Lower leg skin (tissue), 4 donors: ENCODE data around the gene KCNE4. TPM values are rescaled to one million over a fixed set of nuclear protein-coding genes. Genes with fewer than 3 reads are reported as not detected.

Source experiments
- DNase-seq, 2 donors: peaks; one replicate each; pipeline ENCODE4 v3.0.0-alpha.2; 2019; ENCODE audit warnings: low spot score in 2 of 2
- H3K4me3 ChIP-seq: fragments of 200-600 bp; sonication (generic); 2 replicates; pipeline ENCODE4 v1.5.1; 2017; ENCODE audit warnings: mild to moderate bottlenecking, low read depth; ENCODE audit not compliant: poor library complexity, severe bottlenecking
- POLR2A ChIP-seq, 2 donors: fragments of 450-650 bp; IDR thresholded peaks; one replicate each; pipeline ENCODE4 v1.6.1; 2016 to 2017; ENCODE audit warnings: antibody characterized with exemption in 2 of 2, mild to moderate bottlenecking in 1 of 2, moderate library complexity in 1 of 2
- WGBS, 2 donors: methylation state at CpG; one replicate each; pipeline ENCODE4 v1.1.5; 2018; 5-methylcytosine and 5-hydroxymethylcytosine counted together
- intact Hi-C: fragments of 100-400 bp; cut with DNase I; formaldehyde crosslinking; loops from one replicate; pipeline ENCODE4 v1.15.0; 2023; ENCODE audit warnings: low total_unique reads
- total RNA-seq, 4 donors: library from RNA; depleted of rRNA; stranded (reverse); fragments of >200 nt; gene quantifications; one replicate each; pipeline ENCODE4 v1.1.0, GENCODE V29; 2016
- TF ChIP-seq, protein P1 (sequence below), 3 donors: fragments of 450-650 bp; IDR thresholded peaks; one replicate each; pipeline ENCODE4 v1.5.1; 2016; ENCODE audit warnings: antibody characterized with exemption in 3 of 3, mild to moderate bottlenecking in 3 of 3, moderate library complexity in 2 of 3

KCNE4 gene, protein sequence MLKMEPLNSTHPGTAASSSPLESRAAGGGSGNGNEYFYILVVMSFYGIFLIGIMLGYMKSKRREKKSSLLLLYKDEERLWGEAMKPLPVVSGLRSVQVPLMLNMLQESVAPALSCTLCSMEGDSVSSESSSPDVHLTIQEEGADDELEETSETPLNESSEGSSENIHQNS
- total RNA-seq, result 1 to 10 TPM in 3 of 4 donors, under 1 TPM in 1; 0.95 to 4.1 (median 1.7) TPM

DNA sequence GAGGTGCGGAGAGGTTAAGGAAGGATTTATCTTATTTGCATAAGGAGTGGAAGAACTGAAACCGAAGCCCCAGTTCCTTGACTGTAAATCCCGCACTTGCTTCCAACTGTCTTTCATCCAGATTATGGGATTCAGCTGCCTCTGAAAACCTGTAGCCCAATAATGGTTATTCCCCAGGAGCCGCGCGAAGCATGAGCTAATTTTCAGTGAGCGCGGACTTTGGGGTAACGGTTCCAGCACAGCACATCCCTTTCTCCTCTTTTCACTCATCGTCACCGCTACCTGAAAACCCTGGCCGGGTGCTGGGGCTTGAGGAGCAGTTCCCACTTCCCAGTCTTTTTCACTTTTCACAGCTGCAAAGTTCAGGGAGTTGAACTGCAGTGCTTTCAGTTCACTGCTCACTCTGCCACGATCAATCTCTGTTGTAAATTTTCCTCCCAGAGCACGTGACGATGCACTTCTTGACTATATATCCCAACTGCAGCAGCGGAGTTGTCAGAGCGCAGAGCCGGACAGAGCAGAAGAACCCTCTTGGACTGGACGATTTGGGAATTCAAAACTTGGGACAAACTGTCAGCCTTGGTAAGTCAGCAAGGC is at the start of gene KCNE4:
TSS of gene KCNE4 (plus strand) at position 498 of the 597 bp plus-strand sequence. CDS start 641 bp downstream, outside the sequence.
- no peak within 1 kb of the TSS for H3K4me3 ChIP-seq

DNA sequence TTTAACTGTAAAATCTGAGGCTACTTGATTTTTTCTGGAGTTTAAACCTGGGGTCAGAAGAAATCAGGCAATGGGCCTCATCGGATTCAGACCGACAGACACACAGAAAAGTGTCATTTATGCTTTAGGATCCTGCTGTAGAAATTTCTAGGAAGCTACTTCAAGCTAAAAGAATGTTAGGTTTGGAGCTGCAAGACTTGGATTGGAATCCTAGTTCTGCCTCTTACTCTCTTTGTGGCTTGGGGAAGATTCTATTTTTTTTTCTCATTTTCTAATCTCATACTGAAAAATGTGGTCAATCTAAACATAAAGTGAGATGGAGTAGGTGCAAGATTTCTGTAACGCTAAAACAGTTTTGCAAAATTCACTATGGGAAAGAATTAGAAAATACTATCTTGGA is 48.8 kb upstream of the KCNE4 start:
- no peak for TF ChIP-seq POLR2A (IDR thresholded peaks at IDR 0.05)
- TF ChIP-seq, protein P1, sequence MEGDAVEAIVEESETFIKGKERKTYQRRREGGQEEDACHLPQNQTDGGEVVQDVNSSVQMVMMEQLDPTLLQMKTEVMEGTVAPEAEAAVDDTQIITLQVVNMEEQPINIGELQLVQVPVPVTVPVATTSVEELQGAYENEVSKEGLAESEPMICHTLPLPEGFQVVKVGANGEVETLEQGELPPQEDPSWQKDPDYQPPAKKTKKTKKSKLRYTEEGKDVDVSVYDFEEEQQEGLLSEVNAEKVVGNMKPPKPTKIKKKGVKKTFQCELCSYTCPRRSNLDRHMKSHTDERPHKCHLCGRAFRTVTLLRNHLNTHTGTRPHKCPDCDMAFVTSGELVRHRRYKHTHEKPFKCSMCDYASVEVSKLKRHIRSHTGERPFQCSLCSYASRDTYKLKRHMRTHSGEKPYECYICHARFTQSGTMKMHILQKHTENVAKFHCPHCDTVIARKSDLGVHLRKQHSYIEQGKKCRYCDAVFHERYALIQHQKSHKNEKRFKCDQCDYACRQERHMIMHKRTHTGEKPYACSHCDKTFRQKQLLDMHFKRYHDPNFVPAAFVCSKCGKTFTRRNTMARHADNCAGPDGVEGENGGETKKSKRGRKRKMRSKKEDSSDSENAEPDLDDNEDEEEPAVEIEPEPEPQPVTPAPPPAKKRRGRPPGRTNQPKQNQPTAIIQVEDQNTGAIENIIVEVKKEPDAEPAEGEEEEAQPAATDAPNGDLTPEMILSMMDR (IDR thresholded peaks at IDR 0.05), result no peak
- 90 to 92% methylated on average over 3 of the region's 3 CpGs for WGBS, 2 donors
- intact Hi-C loops, result no loop called here
- no peak for DNase-seq
- no peak overlapping the region for H3K4me3 ChIP-seq

More for the DNA sequence above, at the start of gene KCNE4:
- 17 to 20% methylated on average over 19 of the region's 19 CpGs for WGBS, 2 donors
- intact Hi-C loops, result no loop called here
- no peak for DNase-seq
- TF ChIP-seq, protein P1 (IDR thresholded peaks at IDR 0.05), result no peak

DNA sequence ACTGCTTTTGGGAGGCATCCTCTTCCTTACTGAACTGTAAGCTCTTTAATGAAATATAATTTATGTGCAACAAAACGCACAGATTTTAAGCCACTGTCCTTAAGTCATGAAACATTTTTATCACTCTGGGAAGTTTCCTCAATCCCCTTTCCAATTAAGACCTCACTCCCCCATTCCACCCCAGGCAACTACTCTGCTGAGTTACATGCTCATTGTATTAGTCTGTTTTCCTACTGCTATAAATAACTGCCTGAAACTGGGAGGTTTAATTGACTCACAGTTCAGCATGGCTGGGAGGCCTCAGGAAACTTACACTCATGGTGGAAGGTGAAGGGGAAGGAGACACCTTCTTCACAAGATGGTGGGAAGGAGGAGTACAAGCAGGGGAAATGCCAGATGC is 46.5 kb upstream of the KCNE4 start:
- intact Hi-C loops, result no loop called here

DNA sequence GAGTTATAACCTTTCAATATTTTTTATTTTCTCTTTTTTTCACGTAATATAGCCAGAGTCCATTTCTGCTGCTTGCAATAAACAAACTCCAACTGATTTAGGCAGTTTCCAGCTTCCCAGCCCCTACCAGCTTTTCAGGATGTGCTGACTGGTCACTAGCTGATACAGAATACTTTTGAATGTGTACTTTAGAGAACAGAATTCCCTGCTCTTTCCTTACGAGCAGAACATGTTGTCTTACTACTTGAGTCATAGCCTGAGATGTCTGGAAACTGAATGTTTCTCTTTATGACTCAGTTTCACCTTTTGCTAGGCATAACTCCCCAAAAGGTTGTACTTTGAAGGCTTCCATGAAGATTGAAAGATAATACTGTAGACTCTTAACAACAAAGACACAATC is 44.5 kb upstream of the KCNE4 start:
- no peak for DNase-seq
- WGBS, 2 donors, result 73 to 79% methylated on average over 2 of the region's 2 CpGs
- no peak overlapping the region for H3K4me3 ChIP-seq
- TF ChIP-seq, protein P1 (IDR thresholded peaks at IDR 0.05), result no peak
- TF ChIP-seq POLR2A (IDR thresholded peaks at IDR 0.05), result no peak
- intact Hi-C loops, result no loop called here

More for the DNA sequence above, 46.5 kb upstream of the KCNE4 start:
- TF ChIP-seq, protein P1 (IDR thresholded peaks at IDR 0.05), result no peak
- no peak for TF ChIP-seq POLR2A (IDR thresholded peaks at IDR 0.05)
- WGBS, 2 donors, result 63 to 68% methylated on average over 1 of the region's 1 CpG
- DNase-seq, result no peak
- H3K4me3 ChIP-seq, result no peak overlapping the region

DNA sequence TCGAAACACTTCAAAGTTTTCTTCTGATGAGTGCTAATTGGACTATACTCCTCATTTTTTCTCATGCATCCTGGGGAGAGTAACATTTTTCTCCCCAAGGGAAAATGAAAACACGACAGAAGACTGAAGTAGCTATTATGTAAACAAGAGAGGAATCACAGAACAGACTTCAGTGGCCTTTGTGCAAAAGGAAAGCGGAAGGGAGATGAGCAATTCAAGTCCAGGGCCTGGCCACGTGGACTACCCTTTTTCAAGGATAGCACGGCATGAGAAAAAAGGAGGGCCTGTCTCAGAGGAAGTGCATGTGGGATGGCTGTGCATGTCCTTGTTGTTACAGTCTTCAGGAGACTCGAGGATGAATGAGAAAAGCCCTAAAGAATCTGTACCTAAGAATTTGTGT is 43.8 kb upstream of the KCNE4 start:
- intact Hi-C loops, result no loop called here
- TF ChIP-seq POLR2A (IDR thresholded peaks at IDR 0.05), result no peak
- WGBS, 2 donors, result 60% methylated on average over 6 of the region's 6 CpGs
- DNase-seq, result no peak
- H3K4me3 ChIP-seq, result no peak overlapping the region

DNA sequence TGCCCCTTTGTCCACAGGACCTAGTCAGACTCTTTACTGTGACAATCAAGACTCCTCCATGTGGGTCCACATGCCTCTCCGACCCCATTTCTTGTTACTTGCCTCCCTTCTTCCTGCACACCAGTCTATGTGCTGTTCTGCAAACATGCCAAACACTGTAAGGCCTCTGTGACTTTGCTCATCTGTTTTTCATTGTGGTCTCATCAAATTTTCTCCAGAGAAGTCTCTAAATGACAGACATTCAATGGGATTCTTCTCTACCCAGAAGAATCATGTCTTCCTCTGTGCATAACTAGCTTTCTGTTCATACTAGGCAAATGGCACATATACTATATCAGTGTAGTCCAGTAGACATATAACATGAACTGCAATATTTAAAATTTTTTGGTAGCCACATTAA is 43.0 kb upstream of the KCNE4 start:
- no peak overlapping the region for H3K4me3 ChIP-seq
- intact Hi-C loops, result no loop called here
- 67 to 75% methylated on average over 1 of the region's 1 CpG for WGBS, 2 donors
- TF ChIP-seq, protein P1 (IDR thresholded peaks at IDR 0.05), result no peak
- no peak for TF ChIP-seq POLR2A (IDR thresholded peaks at IDR 0.05)
- no peak for DNase-seq
